Measurements from ENCODE around the gene CASS4.

DNA sequence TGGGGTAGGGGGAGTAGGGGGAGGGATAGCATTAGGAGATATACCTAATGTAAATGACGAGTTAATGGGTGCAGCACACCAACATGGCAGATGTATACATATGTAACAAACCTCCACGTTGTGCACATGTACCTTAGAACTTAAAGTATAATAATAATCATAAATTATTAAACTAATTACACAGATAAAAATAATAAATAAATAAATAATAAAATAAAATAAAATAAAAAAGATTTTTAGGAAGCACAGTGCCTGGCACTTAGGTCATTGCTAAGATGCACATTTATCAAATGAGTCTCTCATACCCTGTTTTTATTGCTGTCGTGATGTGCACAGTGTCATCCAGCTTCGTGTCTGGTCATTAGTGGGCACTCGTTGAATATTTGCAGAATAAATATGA is 37.4 kb downstream of the CASS4 start:
- TF ChIP-seq EZH2 (IDR thresholded peaks at IDR 0.05; ENCODE audit: borderline replicate concordance, insufficient read depth, low read length, poor library complexity, severe bottlenecking) (no peak), CTCF (IDR thresholded peaks at IDR 0.05; ENCODE audit: poor library complexity, severe bottlenecking) (no peak), TAF1 (IDR thresholded peaks at IDR 0.05; ENCODE audit: low read depth) (no peak), RAD21 (conservative IDR thresholded peaks at IDR 0.05) (no peak), POLR2AphosphoS5 (IDR thresholded peaks at IDR 0.05) (no peak), MXI1 (conservative IDR thresholded peaks at IDR 0.05; ENCODE audit: poor library complexity, severe bottlenecking) (no peak), REST (IDR thresholded peaks at IDR 0.05; ENCODE audit: borderline replicate concordance) (no peak), EP300 (conservative IDR thresholded peaks at IDR 0.05; ENCODE audit: poor library complexity, severe bottlenecking) (no peak)

All from neural cell (in vitro differentiated cells).